Measurements from ENCODE around the gene COL11A1.

DNA sequence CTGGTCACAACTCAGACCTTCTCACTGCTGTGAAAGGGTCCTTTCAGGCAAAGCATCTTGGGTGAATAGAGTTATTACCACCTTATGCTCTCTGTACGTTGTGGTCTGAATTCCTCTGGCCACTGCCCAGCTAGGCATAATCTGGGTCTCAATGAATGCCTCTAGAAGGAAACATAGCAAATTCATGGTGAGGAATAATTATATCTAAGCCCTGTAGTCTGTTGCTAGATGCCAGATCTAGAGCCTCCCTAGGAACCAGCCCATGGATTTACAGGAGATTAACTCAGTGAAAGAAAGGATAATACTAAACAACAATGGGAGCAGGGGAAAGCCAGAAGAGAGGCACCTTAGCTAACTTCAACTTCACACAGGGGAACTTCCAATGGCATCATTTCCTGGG is 2.4 kb upstream of the COL11A1 start:
- TF ChIP-seq, protein P1, sequence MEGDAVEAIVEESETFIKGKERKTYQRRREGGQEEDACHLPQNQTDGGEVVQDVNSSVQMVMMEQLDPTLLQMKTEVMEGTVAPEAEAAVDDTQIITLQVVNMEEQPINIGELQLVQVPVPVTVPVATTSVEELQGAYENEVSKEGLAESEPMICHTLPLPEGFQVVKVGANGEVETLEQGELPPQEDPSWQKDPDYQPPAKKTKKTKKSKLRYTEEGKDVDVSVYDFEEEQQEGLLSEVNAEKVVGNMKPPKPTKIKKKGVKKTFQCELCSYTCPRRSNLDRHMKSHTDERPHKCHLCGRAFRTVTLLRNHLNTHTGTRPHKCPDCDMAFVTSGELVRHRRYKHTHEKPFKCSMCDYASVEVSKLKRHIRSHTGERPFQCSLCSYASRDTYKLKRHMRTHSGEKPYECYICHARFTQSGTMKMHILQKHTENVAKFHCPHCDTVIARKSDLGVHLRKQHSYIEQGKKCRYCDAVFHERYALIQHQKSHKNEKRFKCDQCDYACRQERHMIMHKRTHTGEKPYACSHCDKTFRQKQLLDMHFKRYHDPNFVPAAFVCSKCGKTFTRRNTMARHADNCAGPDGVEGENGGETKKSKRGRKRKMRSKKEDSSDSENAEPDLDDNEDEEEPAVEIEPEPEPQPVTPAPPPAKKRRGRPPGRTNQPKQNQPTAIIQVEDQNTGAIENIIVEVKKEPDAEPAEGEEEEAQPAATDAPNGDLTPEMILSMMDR (IDR thresholded peaks at IDR 0.05; ENCODE audit: insufficient read depth, low read depth, low read length): no peak
- TF ChIP-seq EZH2 (IDR thresholded peaks at IDR 0.05; ENCODE audit: insufficient read depth, low read length): no peak

All from astrocyte (in vitro differentiated cells and primary cell).